GM18873 (cell line): ENCODE measurements around the gene CCDC40.

Experiments
- ATAC-seq: cut with Tn5 transposase; IDR thresholded peaks from one replicate; pipeline ENCODE4 v1.9.1; 2021; ENCODE audit warnings: mild to moderate bottlenecking, moderate library complexity, moderate number of reproducible peaks; ENCODE audit not compliant: unreplicated experiment, low FRiP score

Gene CCDC40

GRCh38 chr17:80124351-80124981 lies 88.0 kb downstream of the CCDC40 start:
- no peak for ATAC-seq

- ATAC-seq: no peak
These were observed 89.4 kb downstream of the CCDC40 start for GRCh38 chr17:80125656-80126448.

- ATAC-seq: no peak
These were observed 89.9 kb downstream of the CCDC40 start for GRCh38 chr17:80126449-80126715.

- no peak for ATAC-seq
These were observed 92.6 kb downstream of the CCDC40 start for GRCh38 chr17:80129006-80129565.

GRCh38 chr17:80130992-80131391 lies 94.5 kb downstream of the CCDC40 start:
- ATAC-seq: no peak

- ATAC-seq: no peak
These were observed 96.6 kb downstream of the CCDC40 start for GRCh38 chr17:80132906-80133625.

GRCh38 chr17:80133626-80133970 lies 97.2 kb downstream of the CCDC40 start:
- ATAC-seq: no peak

- ATAC-seq: no peak
These were observed 100.7 kb downstream of the CCDC40 start for GRCh38 chr17:80137131-80137530.

GRCh38 chr17:80138856-80139426 lies 102.5 kb downstream of the CCDC40 start:
- no peak for ATAC-seq

- ATAC-seq: no peak
These were observed 105.2 kb downstream of the CCDC40 start for GRCh38 chr17:80141463-80142165.

DNA sequence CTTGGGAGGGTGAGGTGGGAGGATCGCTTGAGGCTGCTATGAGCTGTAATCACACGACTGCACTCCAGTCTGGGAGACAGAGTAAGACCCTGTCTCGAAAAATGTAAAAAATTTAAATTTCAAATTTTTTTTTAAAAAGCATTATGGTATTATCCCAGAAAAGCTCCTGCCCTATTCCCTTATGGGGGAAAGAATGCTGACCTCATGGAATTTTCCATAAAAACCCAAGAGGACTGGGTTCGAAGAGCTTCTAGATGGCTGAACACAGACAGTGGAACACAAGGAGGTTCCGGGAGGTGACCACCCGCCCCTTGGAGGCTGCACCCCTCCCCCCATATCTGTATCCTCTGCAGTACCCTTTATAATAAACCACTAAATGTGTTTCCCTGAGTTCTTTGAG lies 106.5 kb downstream of the CCDC40 start:
- ATAC-seq: no peak

DNA sequence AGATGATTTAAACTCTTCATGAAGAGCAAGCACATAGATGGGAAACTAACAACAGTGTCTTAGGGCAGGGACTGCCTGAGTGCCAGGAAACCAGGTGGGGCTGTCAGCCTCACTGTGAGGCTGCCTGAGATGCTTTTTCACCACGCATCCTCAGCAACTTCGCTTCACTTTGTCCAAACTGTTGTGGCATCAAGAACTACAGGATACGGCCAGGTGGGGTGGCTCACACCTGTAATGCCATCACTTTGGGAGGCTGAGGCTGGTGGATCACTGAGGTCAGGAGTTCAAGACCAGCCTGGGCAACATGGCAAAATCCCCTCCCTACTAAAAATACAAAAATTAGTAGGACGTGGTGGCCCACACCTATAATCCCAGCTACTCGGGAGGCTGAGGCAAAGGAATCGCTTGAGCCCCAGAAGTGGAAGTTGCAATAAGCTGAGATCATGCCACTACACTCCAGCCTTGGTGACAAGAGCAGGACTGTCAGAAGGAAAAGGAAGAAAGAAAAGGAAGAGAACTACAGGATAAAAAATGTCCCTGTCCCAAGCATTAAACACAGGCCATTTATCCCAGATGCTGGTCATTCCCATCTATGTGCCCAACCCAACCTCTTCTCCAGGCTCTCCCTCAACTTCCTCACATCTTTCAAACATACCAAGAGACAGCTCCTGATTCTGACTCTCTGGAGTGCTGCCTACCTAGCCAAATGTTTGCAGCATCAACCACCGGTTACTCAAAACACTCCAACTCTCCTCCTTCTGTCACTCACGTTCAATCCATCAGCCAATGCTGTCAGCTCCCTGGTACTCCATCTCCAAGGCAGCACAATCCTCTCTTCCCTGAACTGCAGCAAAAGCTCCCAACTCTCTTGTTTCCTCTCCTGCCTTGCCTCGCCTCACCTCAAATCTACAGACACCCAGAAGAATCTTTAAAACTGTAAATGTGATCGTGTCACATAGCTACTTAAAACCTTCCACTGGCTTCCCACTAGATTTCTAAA lies 108.9 kb downstream of the CCDC40 start:
- ATAC-seq: no peak

- peak; percentile 28 for ATAC-seq
These were observed 109.9 kb downstream of the CCDC40 start for GRCh38 chr17:80146121-80147034.

DNA sequence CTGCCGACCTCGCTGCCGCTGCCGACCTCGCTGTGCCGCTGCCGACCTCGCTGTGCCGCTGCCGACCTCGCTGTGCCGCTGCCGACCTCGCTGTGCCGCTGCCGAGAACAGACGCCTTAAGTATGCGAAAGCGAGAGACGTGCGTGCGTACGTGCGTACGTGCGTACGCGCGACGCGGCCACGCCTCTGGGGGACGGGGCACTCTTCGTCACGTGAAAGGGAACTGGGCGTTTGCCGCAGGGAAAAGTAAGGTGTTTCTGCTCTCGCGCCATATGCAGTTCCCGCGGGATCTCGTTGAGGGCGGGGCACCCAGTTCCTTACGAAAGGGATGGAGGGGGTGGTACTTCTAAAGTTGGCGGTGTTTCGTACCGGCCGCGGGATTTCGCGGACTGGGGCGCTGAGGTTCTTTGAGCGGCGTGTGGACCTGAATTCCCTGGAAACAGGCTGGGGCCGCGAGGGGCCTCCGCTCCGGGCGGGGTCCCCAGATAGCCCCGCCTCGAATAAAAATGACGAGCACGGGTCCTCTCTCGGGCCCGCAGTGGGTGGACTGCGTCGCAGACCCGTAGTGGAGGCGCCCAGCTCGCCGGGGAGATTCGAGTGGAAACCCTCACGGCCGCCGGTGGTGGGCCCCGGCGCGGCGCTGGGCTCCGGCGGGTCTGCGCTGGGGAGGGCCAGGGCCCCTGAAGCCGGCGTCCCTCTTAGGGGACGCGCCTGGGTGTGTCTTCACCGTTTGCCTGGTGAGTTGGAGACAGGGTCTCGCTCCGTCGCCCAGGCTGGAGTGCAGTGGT lies 110.8 kb downstream of the CCDC40 start, which contains the start of gene EIF4A3:
TSS of gene EIF4A3 (minus strand) at position 94 of the 788 bp plus-strand sequence. CDS start 167 bp downstream, outside the sequence.
- ATAC-seq: peak; percentile 78
